ENCODE results near the gene GRM7.

GRCh38 chr3:7265736-7266135 is 404.8 kb downstream of the GRM7 start:
- TF ChIP-seq EZH2 (IDR thresholded peaks at IDR 0.05) (no peak), CTCF (IDR thresholded peaks at IDR 0.05) (no peak)

Data from neural progenitor cell (in vitro differentiated cells).